Colonic mucosa (tissue), 4 donors: ENCODE results near the gene CMTM1. TPM values are rescaled to one million over a fixed set of nuclear protein-coding genes. Genes with fewer than 3 reads are reported as not detected.
"Not testable (repeated sequence)": the region's sequence is repeated elsewhere in the genome, so short reads cannot be mapped to it uniquely, and the experiment has no call there.

Experiments used
- DNase-seq: peaks from one replicate; pipeline ENCODE4 v3.0.0-alpha.2; 2020
- H3K27ac ChIP-seq: fragments of 200-600 bp; one replicate; pipeline ENCODE4 v1.8.0; 2021
- H3K27me3 ChIP-seq: fragments of 200-600 bp; one replicate; pipeline ENCODE4 v1.8.0; 2021
- H3K36me3 ChIP-seq: fragments of 200-600 bp; one replicate; pipeline ENCODE4 v1.8.0; 2021
- H3K4me1 ChIP-seq: fragments of 200-600 bp; one replicate; pipeline ENCODE4 v1.8.0; 2021; ENCODE audit warnings: mild to moderate bottlenecking
- H3K4me3 ChIP-seq: fragments of 200-600 bp; one replicate; pipeline ENCODE4 v1.8.0; 2021
- H3K9ac ChIP-seq, 2 donors: one replicate each; pipeline ENCODE4 v1.7.0; 2013; ENCODE audit warnings: control low read depth in 2 of 2, low read depth in 2 of 2, low read length in 2 of 2
- H3K9me3 ChIP-seq: fragments of 200-600 bp; one replicate; pipeline ENCODE4 v1.8.0; 2021
- CTCF ChIP-seq: fragments of 200-600 bp; IDR thresholded peaks from one replicate; pipeline ENCODE4 v1.8.0; 2022; ENCODE audit warnings: antibody characterized with exemption, mild to moderate bottlenecking
- intact Hi-C: fragments of 100-400 bp; cut with DNase I; formaldehyde crosslinking; loops from one replicate; pipeline ENCODE4 v1.14.1; 2022
- total RNA-seq, 2 donors: library from RNA; stranded (reverse); fragmentation: NEBNext Ultra II Directional in 1 of 2; extraction: Animal tissue kit (Norgen Biotek cat#: 25700) in 1 of 2; gene quantifications; one replicate each; pipeline ENCODE4 v1.2.1, GENCODE V29; 2021
- donor health status: healthy.
- donor health status: DM: no; HTN: no; CAD: no.
- donor health status: DM: no; HTN: no; CAD: no.

Gene CMTM1
- total RNA-seq, 2 donors from 2014 or later, result 5.1 to 9.4 TPM

DNA sequence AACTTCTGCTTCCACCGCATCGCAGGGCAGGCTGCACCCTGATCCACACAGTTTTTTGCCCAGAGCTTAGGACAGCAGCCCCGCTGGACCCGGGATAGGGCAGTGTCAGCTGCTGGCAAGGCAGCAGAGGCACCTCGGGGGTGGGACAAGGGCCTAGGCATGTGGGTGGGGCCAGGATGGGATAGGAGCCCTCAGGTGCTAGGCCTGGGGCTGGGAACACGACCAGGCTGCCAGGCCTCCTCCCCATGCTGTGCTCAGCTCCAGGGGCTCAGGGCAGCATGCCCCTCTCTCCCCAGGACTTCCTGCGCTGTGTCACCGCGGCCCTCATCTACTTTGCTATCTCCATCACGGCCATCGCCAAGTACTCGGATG, 42.9 kb downstream of the CMTM1 start:
- Histone ChIP-seq H3K9ac (no peak overlapping the region), H3K4me3 (no peak overlapping the region), H3K36me3 (no peaks in the 10 kb centered on the region), H3K4me1 (no peaks in the 10 kb centered on the region), H3K27me3 (peaks cover 13% of the 10 kb centered on the region), H3K27ac (no peak overlapping the region), H3K9me3 (no peaks in the 10 kb centered on the region)
- TF ChIP-seq CTCF, result no peak
- no peak for DNase-seq
- intact Hi-C loops, result loop anchor here (5.0 kb wide), 2 partner anchors 118 to 258 kb away; no protein-coding TSS in a partner anchor

DNA sequence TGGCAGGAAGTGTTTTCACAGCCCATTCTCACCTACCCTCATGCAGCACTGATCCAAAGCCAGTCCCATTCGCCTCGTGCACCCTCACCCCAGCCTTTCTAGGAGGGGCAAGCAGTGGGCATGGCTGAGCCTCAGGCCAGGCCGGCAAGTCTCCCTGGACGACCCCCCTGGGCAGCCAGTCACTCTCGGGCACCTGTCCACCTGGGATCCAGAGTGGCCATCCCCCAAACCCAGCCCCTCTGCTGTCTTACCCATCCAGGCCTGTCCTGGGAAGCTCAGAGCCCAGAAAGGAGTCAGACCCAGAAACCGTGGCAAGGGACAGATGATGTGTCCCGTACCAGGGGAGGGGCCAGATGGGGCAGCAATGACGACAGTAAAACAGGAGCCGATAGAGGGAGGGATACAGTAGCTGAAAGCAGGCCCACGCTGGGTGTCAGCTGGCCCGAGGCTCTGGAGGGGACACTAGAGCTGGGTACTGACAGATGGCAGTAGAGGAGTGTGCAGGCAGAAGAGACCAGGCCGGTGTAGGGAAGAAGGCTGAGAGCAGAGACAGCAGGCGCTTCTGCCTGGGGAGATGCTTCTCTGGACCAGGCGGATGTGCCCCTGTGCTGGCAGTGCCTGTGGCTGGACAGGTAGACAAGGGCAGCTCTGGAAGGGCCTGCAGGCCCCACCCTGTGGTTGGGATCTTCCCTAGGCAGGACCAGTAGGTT, 44.0 kb downstream of the CMTM1 start:
- no peak for DNase-seq
- Histone ChIP-seq H3K27ac (no peak overlapping the region), H3K27me3 (peaks cover 5% of the 10 kb centered on the region), H3K9ac (no peak overlapping the region), H3K36me3 (no peaks in the 10 kb centered on the region), H3K4me1 (no peaks in the 10 kb centered on the region), H3K4me3 (no peak overlapping the region), H3K9me3 (no peaks in the 10 kb centered on the region)
- intact Hi-C loops, result no loop called here
- no peak for TF ChIP-seq CTCF

DNA sequence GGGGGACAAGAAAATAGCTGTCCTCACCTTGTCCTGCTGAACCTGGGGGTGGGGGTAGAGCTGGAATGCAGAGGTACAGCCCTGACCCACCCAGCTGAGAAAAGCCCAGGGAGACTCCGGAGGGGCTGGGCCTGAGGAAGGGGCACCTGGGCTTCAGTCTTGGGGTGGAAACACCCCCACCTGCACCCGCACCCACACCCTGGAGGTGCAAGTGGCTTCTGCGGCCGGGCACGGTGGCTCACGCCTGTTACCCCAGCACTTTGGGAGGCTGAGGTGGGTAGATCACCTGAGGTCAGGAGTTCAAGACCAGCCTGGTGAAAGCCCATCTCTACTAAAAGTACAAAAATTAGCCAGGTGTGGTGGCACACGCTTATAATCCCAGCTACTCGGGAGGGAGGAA, 45.7 kb downstream of the CMTM1 start:
- H3K9me3 ChIP-seq, H3K27me3 ChIP-seq, H3K9ac ChIP-seq, H3K36me3 ChIP-seq, H3K4me3 ChIP-seq, H3K27ac ChIP-seq, H3K4me1 ChIP-seq, intact Hi-C loops, DNase-seq: not testable (repeated sequence)

- H3K36me3 ChIP-seq, result no peaks in the 10 kb centered on the region
- intact Hi-C loops, result no loop called here
- no peak overlapping the region for H3K9ac ChIP-seq
- H3K9me3 ChIP-seq, result no peaks in the 10 kb centered on the region
- H3K4me1 ChIP-seq, result no peaks in the 10 kb centered on the region
- no peak for DNase-seq
- no peak for TF ChIP-seq CTCF
- no peak overlapping the region for H3K27ac ChIP-seq
- H3K4me3 ChIP-seq, result no peak overlapping the region
- H3K27me3 ChIP-seq, result no peaks in the 10 kb centered on the region
Measured at GRCh38 chr16:66612422-66612821, 46.2 kb downstream of the CMTM1 start.

DNA sequence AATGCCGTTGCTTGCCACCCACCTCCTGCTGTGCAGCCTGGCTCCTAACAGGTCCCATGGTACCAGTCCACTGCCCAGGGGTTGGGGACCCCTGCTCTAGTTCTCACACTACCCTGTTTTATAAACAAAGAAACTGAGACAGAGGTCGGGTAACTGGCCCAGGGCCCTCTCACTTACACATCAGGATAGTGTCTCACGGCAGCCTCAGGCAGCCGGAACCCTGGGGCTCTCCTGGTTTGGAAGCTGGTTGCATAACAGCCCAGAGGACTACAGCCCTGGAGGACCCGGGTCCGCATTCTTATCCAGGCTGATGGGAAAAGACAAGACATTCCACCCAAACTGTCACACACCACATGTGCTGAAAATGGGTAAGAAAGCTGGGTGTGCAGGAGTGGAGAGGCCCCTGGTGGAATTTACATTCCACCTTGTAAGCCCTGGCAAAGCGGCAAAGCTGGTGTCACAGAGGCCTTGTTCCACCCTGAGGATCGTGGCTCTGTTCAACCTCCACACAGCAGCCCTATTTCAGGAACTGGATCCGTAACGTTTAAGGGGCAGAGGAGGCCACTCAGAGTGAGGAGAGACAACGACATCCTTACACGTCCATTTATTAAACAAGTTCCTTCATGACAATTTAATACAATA, 48.0 kb downstream of the CMTM1 start:
- Histone ChIP-seq H3K36me3 (no peaks in the 10 kb centered on the region), H3K9me3 (no peaks in the 10 kb centered on the region), H3K27me3 (no peaks in the 10 kb centered on the region), H3K27ac (no peak overlapping the region), H3K4me1 (no peaks in the 10 kb centered on the region), H3K9ac (no peak overlapping the region), H3K4me3 (no peak overlapping the region)
- no peak for TF ChIP-seq CTCF
- DNase-seq, result no peak
- intact Hi-C loops, result no loop called here

GRCh38 chr16:66616169-66616568, 49.9 kb downstream of the CMTM1 start:
- Histone ChIP-seq H3K9ac (no peak overlapping the region), H3K4me1 (no peaks in the 10 kb centered on the region), H3K4me3 (no peak overlapping the region), H3K9me3 (no peaks in the 10 kb centered on the region), H3K27me3 (no peaks in the 10 kb centered on the region), H3K36me3 (no peaks in the 10 kb centered on the region), H3K27ac (no peak overlapping the region)
- no peak for TF ChIP-seq CTCF
- DNase-seq, result no peak
- intact Hi-C loops, result no loop called here
